IMR-90 (cell line): ENCODE data around the gene PZP.

ENCODE experiments used
- CTCF ChIP-seq: conservative IDR thresholded peaks from 2 replicates; pipeline ENCODE4 v1.5.1; 2012; ENCODE audit warnings: mild to moderate bottlenecking, low read depth, low read length, improper control_type of control experiment
- FOS ChIP-seq: fragments of 150-350 bp; IDR thresholded peaks from 2 replicates; pipeline ENCODE4 v1.6.1; 2016; ENCODE audit warnings: low read depth, low read length
- NFE2L2 ChIP-seq: fragments of 150-350 bp; IDR thresholded peaks from 2 replicates; pipeline ENCODE4 v1.6.1; 2016; ENCODE audit warnings: low read depth, mild to moderate bottlenecking, low read length
- POLR2A ChIP-seq: IDR thresholded peaks from 2 replicates; pipeline ENCODE4 v1.6.1; 2012; ENCODE audit warnings: mild to moderate bottlenecking, low read depth, low read length
- SMC3 ChIP-seq: fragments of 150-350 bp; IDR thresholded peaks from 2 replicates; pipeline ENCODE4 v1.6.1; 2016; ENCODE audit warnings: low read depth, mild to moderate bottlenecking, antibody characterized with exemption, low read length, moderate library complexity
- USF2 ChIP-seq: fragments of 150-350 bp; IDR thresholded peaks from 2 replicates; pipeline ENCODE4 v1.6.1; 2017; ENCODE audit warnings: mild to moderate bottlenecking, antibody characterized with exemption, low read length, low read depth

GRCh38 chr12:9179781-9180180, 28.4 kb downstream of the PZP start:
- TF ChIP-seq CTCF (no peak), FOS (no peak), SMC3 (no peak), USF2 (no peak), NFE2L2 (no peak), POLR2A (no peak)
